Fibroblast of skin of abdomen (primary cell): Measurements from ENCODE around the gene SMPD4.
"Not testable (repeated sequence)": the region's sequence is repeated elsewhere in the genome, so short reads cannot be mapped to it uniquely, and the experiment has no call there.

ENCODE experiments used
- DNase-seq: peaks from one replicate; pipeline ENCODE4 v3.0.0-alpha.2; 2013

Gene SMPD4

GRCh38 chr2:130138841-130139251 is 42.6 kb downstream of the SMPD4 start:
- DNase-seq: not testable (repeated sequence)

GRCh38 chr2:130138326-130138725 is 43.1 kb downstream of the SMPD4 start:
- DNase-seq: not testable (repeated sequence)

- not testable (repeated sequence) for DNase-seq
Observed at GRCh38 chr2:130137118-130137517, 44.3 kb downstream of the SMPD4 start.

- not testable (repeated sequence) for DNase-seq
Observed at GRCh38 chr2:130136546-130136945, 44.9 kb downstream of the SMPD4 start.

GRCh38 chr2:130135692-130136541 is 45.5 kb downstream of the SMPD4 start:
- DNase-seq: no peak

- not testable (repeated sequence) for DNase-seq
Observed at GRCh38 chr2:130129120-130129829, 52.1 kb downstream of the SMPD4 start, which contains the start of gene POTEF. Gene POTEF, minus strand, starts transcription at chr2:130129222. Its CDS starts 8,707 bp downstream, at chr2:130120515.

- DNase-seq: not testable (repeated sequence)
Observed at GRCh38 chr2:130128464-130128863, 52.9 kb downstream of the SMPD4 start.

- DNase-seq: not testable (repeated sequence)
Observed at GRCh38 chr2:130127726-130128125, 53.7 kb downstream of the SMPD4 start.

- DNase-seq: not testable (repeated sequence)
Observed at GRCh38 chr2:130120924-130121323, 60.5 kb downstream of the SMPD4 start.

- not testable (repeated sequence) for DNase-seq
Observed at GRCh38 chr2:130102597-130103363, 78.6 kb downstream of the SMPD4 start.
